GM12891 (cell line): ENCODE results near the gene CCZ1B.
"Not testable (repeated sequence)": the region's sequence is repeated elsewhere in the genome, so short reads cannot be mapped to it uniquely, and the experiment has no call there.

ENCODE experiments used
- PAX5 ChIP-seq: IDR thresholded peaks from 2 replicates; pipeline ENCODE4 v1.6.1; 2011; ENCODE audit warnings: low read length, moderate library complexity, mild to moderate bottlenecking; ENCODE audit not compliant: insufficient read depth, severe bottlenecking
- POLR2A ChIP-seq: IDR thresholded peaks from 2 replicates; pipeline ENCODE4 v1.6.1; 2011; ENCODE audit warnings: low read depth, low read length, control low read depth
- POLR2AphosphoS5 ChIP-seq: IDR thresholded peaks from 2 replicates; pipeline ENCODE4 v1.6.1; 2011; ENCODE audit warnings: low read depth, low read length, control low read depth
- POU2F2 ChIP-seq: IDR thresholded peaks from 2 replicates; pipeline ENCODE4 v1.6.1; 2011; ENCODE audit warnings: low read depth, mild to moderate bottlenecking, control low read depth, low read length, moderate library complexity
- SPI1 ChIP-seq: IDR thresholded peaks from 2 replicates; pipeline ENCODE4 v1.6.1; 2011; ENCODE audit warnings: low read depth, low read length, control low read depth
- TAF1 ChIP-seq: IDR thresholded peaks from 2 replicates; pipeline ENCODE4 v1.6.1; 2011; ENCODE audit warnings: low read depth, low read length, control low read depth

DNA sequence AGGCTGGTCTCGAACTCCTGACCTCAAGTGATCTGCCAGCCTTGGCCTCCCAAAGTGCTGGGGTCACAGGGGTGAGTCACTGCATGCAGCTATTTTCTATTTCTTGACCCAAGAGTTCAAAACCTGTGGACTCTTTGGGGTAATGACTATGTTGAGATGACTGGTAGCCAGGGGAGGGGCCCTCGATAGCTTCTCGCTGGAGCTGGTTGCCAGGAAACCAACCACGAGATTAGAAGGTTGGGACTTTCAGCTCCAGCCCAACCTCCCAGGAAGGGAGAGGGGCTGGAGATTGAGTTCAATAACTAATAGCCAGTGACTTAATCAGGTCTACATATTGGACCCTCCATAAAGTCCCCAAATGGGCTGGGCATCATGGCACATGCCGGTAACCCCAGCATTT lies 28.9 kb downstream of the CCZ1B start:
- not testable (repeated sequence) for TF ChIP-seq POLR2A, TAF1, POLR2AphosphoS5, PAX5, POU2F2, SPI1
